Hippocampal formation (tissue), 2 donors: Measurements from ENCODE around the gene OR52A1.
"Not testable (repeated sequence)": the region's sequence is repeated elsewhere in the genome, so short reads cannot be mapped to it uniquely, and the experiment has no call there.

ENCODE experiments used
- DNase-seq, 2 donors: peaks; one replicate each; lab custom pipeline; 2025; lab: John Stamatoyannopoulos, UW

Gene OR52A1

GRCh38 chr11:5154657-5155056, at the start of gene OR52A1:
Gene OR52A1, minus strand, starts transcription at chr11:5154757. Its CDS starts 2,388 bp downstream, at chr11:5152369.
- no peak for DNase-seq

- DNase-seq: no peak
Measured at GRCh38 chr11:5203366-5203765, 48.8 kb upstream of the OR52A1 start.

- no peak for DNase-seq
Measured at GRCh38 chr11:5200582-5200981, 46.0 kb upstream of the OR52A1 start, which contains the start of gene OR51V1. Gene OR51V1, minus strand, starts transcription at chr11:5200682. Its CDS starts 0 bp downstream, at chr11:5200682.

- DNase-seq: no peak
Measured at GRCh38 chr11:5198285-5198684, 43.7 kb upstream of the OR52A1 start.

- DNase-seq: no peak
Measured at GRCh38 chr11:5197536-5197935, 43.0 kb upstream of the OR52A1 start.

GRCh38 chr11:5196731-5197130, 42.2 kb upstream of the OR52A1 start:
- no peak for DNase-seq

- DNase-seq: no peak
Measured at GRCh38 chr11:5196067-5196466, 41.5 kb upstream of the OR52A1 start.

- no peak for DNase-seq
Measured at GRCh38 chr11:5192738-5193137, 38.2 kb upstream of the OR52A1 start.

GRCh38 chr11:5188201-5188600, 33.6 kb upstream of the OR52A1 start:
- DNase-seq: no peak

GRCh38 chr11:5178046-5178837, 23.7 kb upstream of the OR52A1 start:
- no peak for DNase-seq

GRCh38 chr11:5174934-5175333, 20.4 kb upstream of the OR52A1 start:
- DNase-seq: no peak

- DNase-seq: no peak
Measured at GRCh38 chr11:5171856-5172255, 17.3 kb upstream of the OR52A1 start.

GRCh38 chr11:5165898-5166297, 11.3 kb upstream of the OR52A1 start:
- DNase-seq: not testable (repeated sequence)

- not testable (repeated sequence) for DNase-seq
Measured at GRCh38 chr11:5164807-5165206, 10.2 kb upstream of the OR52A1 start.

GRCh38 chr11:5161045-5161444, 6.5 kb upstream of the OR52A1 start:
- DNase-seq: not testable (repeated sequence)

GRCh38 chr11:5160217-5160616, 5.7 kb upstream of the OR52A1 start:
- not testable (repeated sequence) for DNase-seq

GRCh38 chr11:5159806-5160205, 5.2 kb upstream of the OR52A1 start:
- DNase-seq: no peak

- no peak for DNase-seq
Measured at GRCh38 chr11:5153574-5154431, 754 bp downstream of the OR52A1 start.

GRCh38 chr11:5151713-5152153, 2.8 kb downstream of the OR52A1 start:
- no peak for DNase-seq

- DNase-seq: not testable (repeated sequence)
Measured at GRCh38 chr11:5144206-5144605, 10.4 kb downstream of the OR52A1 start.

- no peak for DNase-seq
Measured at GRCh38 chr11:5137996-5138395, 16.6 kb downstream of the OR52A1 start, which contains the start of gene OR52A5. Gene OR52A5, minus strand, starts transcription at chr11:5138356. Its CDS starts 5,714 bp downstream, at chr11:5132642.

GRCh38 chr11:5137014-5137413, 17.5 kb downstream of the OR52A1 start:
- no peak for DNase-seq

GRCh38 chr11:5136261-5136660, 18.3 kb downstream of the OR52A1 start:
- DNase-seq: no peak
